HUDEP-2 (cell line): ENCODE results near the gene APOL3.
"Not testable (repeated sequence)": the region's sequence is repeated elsewhere in the genome, so short reads cannot be mapped to it uniquely, and the experiment has no call there.

Experiments
- DNase-seq, 76 experiments: peaks; one replicate each; lab custom pipeline; 2025; ENCODE audit not compliant: unreplicated experiment in 76 of 76; lab: John Stamatoyannopoulos, UW

The APOL3 gene

DNA sequence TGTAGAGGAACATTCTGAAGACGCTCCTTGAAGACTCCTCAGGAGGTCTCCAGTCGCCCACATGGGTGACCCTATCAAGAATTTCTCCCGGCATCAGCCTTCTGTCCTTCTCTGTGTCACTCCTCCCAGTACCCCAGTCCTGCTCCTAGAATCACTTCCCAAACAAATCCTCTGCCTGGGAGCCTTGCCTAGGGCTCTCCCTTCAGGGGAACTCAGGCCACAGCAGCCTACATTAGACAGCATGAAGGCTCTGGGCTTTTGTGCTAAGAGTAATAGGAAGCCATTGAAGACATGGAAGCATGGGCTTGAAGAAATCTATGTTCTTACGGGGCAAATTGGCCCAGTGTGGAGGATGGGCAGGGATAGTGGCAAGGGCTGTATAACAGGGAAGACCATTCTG is 21.8 kb downstream of the APOL3 start:
- not testable (repeated sequence) for DNase-seq

DNA sequence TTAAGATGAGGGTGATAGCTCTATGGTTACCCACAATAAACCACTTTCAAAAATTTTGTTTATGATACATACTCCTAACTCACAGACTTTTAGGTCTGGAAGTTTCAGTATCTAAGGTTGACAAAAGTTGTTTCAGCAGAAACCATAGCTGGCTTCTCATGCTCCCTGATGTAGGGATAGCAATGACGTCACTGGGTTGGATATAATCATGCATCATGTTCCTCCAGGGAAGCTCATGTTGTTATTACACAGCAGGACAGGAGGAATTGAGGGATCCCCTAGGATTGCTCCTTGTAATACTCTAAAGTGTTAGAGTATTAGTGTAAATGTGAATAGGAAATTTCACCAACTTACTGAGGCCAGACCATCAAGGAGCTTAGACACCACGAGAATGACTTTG is 23.6 kb downstream of the APOL3 start:
- no peak for DNase-seq

DNA sequence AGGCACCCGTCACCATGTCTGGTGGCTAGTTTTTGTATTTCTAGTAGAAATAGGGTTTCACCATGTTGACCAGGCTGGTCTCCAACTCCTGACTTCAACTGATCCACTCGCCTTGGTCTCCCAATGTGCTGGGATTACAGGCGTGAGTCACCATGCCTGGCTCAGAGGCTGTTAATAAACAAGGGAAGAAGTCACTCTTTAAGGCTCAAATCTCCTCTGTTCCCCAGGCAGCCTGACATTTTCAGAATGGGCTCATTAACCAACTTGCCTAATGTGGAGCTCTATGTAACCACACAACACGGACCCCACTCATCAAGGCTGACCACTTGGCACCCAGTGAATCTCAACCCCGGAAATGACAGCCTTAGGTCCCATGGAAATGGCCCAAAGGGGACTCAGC is 24.1 kb downstream of the APOL3 start:
- DNase-seq, result no peak

DNA sequence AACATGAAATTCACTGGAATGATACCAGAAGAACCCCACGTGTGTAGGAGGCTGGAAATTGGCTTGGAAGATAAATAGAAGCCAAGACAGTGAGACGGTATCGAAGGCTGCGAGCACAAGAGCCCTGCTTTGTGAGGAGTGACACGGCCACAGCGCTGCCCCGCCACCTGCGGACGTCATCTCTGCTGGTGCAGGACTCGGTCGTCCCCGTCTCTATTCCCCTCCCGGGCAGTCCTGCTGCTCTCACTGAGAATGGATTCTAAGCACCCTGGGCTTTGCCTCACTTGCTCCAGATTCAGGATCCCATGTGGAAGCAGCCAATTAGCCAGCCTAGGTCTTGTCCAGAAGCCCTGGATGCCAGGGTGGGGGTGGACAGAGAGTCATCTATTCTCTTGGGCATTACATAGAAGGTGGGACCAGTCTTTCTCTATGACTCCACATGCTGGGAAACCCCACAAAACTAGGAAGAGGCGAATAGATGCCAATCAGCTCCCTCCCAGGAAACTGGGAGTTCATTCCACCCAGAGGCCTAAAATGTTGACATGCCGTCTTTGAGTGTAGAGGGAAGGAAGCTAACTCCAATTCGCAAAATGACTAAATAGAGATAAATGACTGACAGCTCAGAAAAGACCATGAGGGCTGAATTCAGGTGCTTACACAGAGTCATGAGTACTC is 25.1 kb downstream of the APOL3 start:
- no peak for DNase-seq

DNA sequence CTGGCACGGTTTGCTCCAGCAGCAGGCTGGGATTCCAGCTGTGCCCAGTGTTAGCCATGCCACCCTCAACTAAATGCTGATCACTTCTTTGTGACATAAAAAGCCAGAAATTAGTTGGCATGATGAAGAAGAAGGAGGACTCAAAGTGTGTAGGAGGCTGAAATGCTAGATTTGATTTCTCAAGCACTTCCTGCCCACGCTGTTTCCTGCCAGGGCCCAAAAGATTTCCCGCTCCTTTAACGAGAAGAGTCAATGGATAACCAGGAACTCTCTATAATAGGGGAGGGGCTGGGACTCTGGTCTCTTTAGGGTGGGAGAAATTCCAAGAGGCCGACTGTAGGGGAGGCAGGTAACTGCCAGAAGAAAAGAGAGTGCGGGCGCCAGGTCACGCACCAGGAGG is 26.4 kb downstream of the APOL3 start:
- no peak for DNase-seq

DNA sequence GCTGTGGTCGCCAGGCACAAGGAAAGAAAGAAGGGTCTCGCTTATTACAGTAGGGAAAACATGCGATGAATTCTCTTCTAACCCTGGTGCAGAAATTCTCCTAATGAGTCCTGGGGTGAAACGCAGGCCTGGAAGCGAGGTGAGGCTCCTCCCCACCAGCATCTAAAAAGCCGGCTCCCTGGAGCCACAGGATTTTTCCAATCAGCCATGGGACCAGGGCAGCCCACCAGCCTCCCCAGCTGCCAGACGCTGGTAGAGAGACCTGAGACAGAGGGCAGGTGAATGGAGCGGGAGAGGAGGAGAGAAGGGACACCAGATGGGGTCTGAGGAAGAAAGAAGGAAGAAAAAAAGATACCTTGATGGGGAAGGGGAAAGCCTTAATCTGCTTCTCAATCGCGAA is 28.6 kb downstream of the APOL3 start:
- DNase-seq, result no peak

DNA sequence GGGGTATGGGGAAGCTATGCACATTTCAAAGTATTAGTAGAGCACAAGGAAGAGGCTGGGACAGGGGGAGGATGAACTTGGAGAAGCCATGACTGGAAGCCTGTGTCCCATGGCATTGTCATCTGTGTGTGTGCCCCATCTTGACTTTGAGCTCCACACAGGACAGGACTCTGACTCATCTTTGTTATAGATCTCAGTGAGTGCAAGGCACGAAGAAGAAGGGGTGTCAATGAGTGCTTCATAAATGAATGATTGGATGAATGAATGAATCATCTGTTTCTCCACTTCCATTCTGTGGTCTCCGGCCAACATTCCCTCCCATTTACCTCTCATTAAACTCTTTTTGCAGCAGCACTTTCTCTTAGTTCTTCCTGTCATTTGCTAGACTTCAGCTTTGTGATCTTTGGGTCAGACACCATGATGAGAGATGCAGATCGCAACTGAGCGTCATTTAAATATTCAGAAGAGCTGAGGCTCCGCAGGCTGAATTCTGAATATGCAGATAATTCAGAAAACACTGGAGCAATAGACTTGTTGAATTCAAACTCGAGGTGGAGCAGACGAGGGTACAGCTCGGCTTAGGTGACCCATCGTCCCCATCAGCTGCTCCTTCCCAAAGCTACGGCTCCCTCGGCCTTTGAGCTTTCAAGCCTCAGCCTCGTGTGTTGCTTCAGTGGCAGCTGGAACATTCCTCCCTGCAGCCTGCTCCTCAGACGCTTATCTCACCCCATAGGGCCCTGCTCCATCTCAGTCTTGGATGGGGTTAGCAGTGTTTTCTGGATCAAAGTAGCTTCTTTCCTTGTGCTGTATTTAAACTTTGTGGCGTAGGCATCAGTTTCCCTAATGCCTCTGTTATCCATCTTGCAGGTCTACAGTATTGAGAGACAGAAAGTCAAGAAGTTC is 30.8 kb downstream of the APOL3 start:
- no peak for DNase-seq

DNA sequence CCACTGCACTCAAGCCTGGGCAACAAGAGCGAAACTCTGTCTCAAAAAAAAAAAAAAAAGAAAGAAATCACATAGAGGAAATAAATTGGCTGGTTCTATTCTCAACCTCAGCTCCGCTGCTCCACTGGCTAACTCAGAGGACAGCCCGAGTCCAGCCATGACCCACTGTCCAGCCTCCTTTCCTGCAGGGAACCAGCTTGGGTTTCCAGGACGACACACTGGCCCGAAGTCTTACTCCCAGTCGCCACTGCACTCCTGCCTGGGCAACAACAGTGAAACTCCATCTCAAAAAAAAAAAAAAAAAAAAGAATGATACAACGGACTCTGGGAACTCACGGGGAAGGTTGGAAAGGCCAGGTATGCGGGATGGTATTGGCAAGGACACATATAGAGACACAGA is 31.5 kb downstream of the APOL3 start:
- DNase-seq, result no peak

DNA sequence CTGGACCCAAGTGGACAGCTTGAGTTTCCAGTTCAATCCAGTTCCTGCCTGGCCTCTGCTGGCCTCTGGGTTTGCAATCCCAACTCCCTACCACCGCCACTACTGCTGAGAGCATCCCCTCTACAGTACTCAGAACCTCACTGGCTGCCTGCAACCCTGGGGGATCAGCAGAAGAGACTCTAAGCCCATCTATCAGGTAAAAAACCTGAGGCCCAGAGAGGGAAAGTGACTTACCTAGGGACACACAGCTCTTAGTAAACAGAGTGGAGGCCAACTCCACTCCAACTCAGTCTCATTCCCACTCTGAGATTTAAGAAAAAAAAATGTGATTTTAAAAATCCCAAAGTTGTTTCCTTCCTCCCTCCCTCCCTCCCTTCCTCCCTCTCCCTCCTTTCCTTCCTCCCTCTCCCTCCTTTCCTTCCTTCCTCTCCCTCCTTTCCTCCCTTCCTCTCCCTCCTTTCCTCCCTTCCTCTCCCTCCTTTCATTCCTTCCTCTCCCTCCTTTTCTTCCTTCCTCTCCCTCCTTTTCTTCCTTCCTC is 34.5 kb downstream of the APOL3 start:
- DNase-seq, result no peak

DNA sequence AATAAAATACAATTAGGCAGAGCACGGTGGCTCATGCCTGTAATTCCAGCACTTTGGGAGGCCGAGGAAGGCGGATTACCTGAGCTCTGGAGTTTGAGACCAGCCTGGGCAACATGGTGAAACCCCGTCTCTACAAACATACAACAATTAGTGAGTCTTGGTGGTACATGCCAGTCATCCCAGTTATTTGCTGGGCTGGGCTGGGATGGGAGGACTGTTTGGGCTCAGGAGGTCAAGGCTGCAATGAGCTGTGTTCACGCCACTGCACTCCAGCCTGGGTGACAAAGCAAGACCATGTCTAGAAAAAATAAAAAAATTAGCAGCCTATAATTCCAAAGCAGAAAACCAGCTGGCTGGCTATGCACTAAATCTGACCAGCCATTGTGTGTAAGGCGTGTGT is 35.1 kb downstream of the APOL3 start:
- DNase-seq, result no peak

DNA sequence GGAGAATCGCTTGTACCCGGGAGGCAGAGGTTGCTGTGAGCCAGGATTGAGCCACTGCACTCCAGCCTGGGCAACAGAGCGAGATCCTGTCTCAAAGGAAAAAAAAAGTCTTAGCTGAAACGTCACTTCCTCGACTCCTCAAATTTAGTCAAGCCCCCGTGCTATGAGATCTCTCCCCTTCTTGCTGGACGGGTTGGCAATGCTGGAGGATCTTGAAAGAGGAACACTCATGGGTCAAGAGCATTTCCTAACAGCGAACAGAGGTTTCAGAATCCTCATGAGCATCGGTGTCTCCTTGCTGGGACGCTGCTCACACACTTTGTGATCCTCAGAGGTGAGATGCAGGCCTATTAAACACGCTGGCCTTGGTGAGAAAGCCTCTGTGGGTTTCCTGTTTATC is 35.9 kb downstream of the APOL3 start:
- no peak for DNase-seq

DNA sequence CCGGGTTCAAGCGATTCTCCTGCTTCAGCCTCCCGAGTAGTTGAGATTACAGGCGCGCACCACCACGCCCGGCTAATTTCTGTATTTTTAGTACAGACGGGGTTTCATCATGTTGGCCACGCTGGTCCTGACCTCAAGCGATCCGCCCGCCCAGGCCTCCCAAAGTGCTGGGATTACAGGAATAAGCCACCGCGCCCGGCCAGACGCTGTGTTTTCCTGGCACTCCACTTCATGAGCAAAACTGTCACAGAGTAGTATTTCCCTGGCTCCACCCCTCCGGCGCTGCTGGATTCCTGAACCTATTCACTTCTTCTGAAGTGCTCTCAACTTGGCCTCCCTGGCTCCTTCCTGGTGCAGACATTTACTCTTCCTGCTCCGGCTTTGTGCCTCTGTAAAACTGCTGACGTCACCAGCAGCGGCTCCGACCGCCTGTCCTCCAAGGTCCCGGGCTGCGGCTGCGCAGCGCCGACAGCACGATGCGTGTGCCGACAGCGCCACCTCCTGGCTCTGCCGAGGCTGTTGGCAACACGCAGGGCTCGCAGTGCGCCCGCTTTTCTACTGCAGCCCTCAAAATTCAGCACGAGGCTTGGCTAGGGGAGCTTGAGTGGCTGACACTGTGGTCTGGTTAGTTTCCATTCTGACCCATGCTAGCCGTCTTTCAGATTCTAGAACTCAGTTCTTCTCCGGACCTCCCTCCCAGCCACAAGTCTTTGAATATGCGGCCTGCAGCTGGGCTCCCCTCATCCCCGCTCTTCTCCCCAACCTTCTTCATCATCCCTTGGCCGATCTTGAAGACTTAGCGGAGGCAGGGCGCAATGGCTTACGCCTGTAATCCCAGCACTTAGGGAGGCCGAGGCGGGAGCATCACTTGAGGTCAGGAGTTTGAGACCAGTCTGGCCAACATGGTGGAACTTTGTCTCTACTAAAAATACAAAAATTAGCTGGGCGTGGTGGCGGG is 36.6 kb downstream of the APOL3 start:
- peak in 74 of 76 experiments; percentile 9 to 89 (median 76) for DNase-seq

DNA sequence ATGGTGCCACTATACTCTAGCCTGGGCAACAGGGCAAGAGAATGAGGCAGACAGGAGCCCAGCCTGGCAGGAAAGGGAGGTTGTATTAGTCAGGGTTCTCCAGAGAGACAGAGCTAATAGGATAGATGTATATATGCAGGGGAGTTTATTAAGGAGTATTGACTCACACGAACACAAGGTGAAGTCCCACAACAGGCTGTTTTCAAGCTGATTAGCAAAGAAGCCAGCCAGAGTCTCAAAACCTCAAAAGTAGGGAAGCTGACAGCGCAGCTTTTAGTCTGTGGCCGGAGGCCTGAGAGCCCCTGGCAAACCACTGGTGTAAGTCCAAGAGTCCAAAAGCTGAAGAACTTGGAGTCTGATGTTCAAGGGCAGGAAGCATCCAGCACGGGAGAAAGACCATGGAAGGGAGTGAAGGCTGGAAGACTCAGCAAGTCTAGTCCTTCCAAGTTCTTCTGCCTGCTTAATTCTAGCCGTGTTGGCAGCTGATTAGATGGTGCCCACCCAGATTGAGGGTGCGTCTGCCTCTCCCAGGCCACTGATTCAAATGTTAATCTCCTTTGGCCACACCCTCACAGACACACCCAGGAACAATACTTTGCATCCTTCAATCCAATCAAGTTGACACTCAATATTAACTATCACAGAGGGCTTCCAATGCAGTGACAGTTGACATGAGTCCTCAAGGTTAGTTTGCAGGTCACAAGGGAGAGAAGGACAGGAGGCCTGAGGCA is 39.8 kb downstream of the APOL3 start:
- peak in 4 of 76 experiments; percentile 1 to 21 (median 6) for DNase-seq

DNA sequence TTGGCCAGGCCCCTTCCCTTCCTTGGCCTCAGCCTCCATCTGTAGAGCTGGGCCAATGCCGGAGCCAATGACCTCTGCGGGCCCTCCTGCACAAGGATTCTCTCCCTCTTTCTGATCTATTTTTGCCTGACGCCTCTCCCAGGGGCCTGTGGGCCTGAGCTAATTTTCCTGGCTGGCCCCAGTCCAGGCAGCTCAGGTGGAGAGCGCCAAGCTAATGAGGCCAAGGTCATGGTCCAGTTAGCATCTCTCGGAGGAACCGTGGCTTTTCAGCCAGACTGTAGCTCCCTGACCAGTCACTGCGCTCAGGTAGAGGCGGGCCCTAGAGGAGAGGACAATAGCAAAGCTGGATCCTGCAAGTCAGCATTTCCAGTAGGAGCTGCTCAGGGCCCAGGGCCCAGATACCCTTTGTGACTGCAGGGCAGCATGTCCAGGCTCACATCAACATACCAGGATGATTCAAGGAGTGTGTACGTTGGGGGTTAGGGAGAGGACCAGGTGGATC is 43.5 kb downstream of the APOL3 start:
- no peak for DNase-seq

DNA sequence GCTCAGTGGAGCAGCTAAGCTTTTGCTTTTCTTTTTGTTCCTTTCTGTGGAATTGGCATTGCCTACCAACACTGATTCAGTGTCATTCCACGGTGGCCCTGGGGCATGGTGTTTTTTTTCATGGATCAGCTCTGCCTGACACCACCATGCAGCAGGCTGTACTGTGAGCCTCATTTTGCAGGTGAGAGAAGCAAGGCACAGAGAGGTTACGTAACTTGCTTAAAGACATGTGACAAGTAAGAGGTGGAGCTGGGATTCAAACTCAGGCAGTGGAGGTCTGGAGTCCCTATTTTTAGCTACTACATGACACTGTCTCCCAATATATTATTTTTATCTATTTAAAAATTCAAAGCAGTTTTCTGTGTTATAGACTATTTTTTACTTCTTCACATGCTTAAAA is 44.4 kb downstream of the APOL3 start:
- no peak for DNase-seq

DNA sequence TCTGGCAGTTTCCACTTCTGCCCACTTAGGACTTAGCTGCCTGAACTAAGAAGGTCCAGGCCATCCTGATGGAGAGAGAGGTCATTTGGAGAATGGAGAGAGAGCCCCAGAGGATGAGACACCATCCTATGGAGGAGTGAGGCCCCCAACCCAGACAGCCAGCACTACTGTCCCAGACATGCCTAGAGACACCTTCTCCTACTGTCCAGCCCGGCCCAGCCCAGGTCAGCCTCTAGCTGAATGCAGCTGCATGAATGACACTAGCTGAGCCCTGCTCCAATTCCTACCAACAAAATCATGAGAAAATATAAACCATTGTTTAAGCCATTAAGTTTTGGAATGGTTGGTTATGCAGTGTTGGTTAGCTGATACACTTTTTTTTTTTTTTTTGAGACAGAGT is 47.4 kb downstream of the APOL3 start:
- DNase-seq, result no peak

DNA sequence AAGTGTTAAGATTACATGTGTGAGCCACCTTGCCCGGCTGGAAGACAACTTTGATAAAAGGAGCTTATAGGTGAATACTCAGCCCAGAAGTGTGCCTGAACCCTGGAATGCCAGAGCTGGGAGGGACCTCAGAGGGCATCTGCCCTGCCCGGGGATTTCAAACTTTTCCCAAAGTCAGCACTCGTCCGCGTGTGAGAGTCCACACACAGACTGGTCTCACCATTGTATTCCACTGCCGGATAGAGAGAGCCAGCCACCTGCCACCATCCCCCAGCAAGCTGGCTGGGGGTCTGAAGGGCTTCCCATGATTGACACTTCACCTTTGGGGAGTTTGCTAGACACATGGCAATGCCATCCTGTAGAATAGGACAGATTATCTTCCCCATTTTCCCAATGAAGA is 49.2 kb downstream of the APOL3 start:
- DNase-seq, result no peak

DNA sequence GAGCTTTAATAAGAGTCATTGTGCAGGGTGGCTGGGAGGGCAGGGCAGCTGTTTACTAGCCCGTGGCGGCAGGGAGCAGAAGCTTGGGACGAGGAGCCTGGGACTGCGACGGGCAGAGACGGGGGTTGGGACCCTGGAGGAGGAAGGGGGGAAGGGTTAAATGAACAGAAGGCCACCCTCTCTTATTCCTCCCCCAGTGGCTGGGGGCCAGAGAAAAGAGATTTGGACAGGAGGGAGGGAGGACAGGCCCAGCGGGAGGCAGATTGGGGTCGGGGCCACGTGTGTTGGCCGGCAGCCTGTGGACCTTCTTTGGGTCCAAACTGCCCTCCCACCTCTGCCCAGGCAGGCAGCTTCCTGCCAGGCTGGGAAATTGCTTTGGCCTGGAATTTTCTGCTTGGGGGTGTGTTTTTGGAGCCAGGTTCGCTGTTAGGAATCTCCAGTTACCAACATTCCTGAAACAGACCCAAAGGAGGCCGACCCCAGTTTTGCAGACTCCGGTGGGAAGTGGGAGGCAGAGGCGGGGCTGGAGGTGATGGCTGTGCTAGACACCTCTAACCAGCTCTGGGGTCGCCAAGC is 50.2 kb downstream of the APOL3 start:
- no peak for DNase-seq

DNA sequence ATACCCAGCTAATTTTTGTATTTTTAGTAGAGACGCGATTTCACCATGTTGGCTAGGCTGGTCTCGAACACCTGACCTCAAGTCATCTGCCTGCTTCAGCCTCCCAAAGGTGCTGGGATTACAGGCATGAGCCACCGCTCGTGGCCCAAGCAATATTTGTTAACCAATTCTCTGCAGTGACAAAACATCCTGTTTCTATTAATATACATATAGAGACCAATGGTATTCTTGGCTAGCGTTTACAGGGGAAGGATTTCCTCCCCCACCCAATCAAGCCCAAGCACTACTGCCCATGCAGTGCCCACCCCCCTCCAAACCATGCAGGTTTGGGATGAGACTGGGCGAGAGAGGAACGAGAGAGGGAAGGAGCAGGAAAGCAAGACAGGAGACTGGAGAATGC is 53.1 kb downstream of the APOL3 start:
- DNase-seq, result no peak

DNA sequence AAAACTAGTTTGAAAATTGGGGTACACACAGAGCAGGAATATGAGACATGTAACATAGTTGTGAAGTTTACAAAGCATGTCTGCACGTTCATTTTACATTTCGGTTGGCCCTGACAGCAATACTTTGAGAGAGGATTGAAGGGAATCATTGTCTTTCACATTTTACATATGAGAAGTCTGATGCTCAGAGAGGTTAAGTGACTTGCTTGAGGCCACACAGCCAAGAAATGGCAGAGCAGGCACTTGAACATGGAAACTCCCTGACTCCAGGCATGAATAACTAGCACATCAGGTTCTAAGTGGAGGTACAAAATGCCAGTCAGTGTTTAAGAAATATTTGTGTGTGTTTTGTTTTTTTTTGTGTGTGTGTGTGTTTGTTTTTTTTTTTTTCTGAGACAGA is 53.6 kb downstream of the APOL3 start:
- DNase-seq, result no peak
